D721Med (cell line): ENCODE measurements around the gene ENTPD1.

ENCODE experiments used
- DNase-seq: peaks from one replicate; pipeline ENCODE4 v3.0.0; 2011; ENCODE audit warnings: low spot score; ENCODE audit not compliant: insufficient read length
- FAIRE-seq: peaks from 2 replicates; lab custom pipeline; 2011; peaks lifted over from hg19 to GRCh38; lab: Jason Lieb, UNC
- TF ChIP-seq, protein P1 (sequence below): IDR thresholded peaks from 2 replicates; pipeline ENCODE4 v1.5.1; 2012; ENCODE audit warnings: mild to moderate bottlenecking, control low read depth; ENCODE audit not compliant: insufficient read depth; ENCODE audit errors: missing control alignments

Gene ENTPD1

GRCh38 chr10:95791425-95791979 lies 35.5 kb downstream of the ENTPD1 start:
- FAIRE-seq = no peak
- no peak for DNase-seq
- TF ChIP-seq, protein P1, sequence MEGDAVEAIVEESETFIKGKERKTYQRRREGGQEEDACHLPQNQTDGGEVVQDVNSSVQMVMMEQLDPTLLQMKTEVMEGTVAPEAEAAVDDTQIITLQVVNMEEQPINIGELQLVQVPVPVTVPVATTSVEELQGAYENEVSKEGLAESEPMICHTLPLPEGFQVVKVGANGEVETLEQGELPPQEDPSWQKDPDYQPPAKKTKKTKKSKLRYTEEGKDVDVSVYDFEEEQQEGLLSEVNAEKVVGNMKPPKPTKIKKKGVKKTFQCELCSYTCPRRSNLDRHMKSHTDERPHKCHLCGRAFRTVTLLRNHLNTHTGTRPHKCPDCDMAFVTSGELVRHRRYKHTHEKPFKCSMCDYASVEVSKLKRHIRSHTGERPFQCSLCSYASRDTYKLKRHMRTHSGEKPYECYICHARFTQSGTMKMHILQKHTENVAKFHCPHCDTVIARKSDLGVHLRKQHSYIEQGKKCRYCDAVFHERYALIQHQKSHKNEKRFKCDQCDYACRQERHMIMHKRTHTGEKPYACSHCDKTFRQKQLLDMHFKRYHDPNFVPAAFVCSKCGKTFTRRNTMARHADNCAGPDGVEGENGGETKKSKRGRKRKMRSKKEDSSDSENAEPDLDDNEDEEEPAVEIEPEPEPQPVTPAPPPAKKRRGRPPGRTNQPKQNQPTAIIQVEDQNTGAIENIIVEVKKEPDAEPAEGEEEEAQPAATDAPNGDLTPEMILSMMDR = no peak

GRCh38 chr10:95792211-95792780 lies 36.3 kb downstream of the ENTPD1 start:
- TF ChIP-seq, protein P1 = no peak
- DNase-seq = no peak
- no peak for FAIRE-seq

GRCh38 chr10:95792874-95793285 lies 36.9 kb downstream of the ENTPD1 start:
- DNase-seq (no peak), FAIRE-seq (no peak)
- TF ChIP-seq, protein P1 = no peak

DNA sequence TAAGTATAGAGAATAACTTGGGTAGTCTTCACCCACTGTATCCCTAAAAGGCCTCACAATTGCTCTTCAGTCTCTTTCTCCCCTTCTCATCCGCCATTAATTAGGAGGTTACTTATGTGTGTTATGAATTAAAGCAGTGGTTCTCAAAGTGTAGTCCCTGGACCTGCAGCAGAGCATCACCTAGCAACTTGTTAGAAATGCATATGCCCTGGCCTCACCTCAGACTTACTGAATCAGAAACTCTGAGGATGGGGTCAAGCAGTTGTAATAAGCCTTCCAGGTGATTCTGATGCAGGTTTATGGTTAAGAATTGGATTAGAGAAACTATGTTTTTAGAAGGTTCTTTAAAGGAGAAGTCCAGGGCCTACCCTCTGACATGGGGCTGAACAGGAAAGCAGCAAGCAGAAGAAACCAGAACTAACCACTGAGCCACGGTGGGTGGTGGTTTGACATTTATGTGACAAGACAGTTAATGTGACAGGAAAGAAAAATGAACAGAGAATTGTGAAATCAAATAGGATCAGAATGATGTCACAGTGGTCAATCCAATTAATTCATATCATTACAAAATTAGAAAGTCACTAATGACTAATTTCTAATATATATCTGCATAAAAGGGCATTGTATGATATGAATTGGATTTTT lies 37.6 kb downstream of the ENTPD1 start:
- FAIRE-seq (no peak), DNase-seq (no peak)
- TF ChIP-seq, protein P1 = no peak

GRCh38 chr10:95794195-95794594 lies 38.2 kb downstream of the ENTPD1 start:
- DNase-seq (no peak), FAIRE-seq (no peak)
- TF ChIP-seq, protein P1 = no peak

DNA sequence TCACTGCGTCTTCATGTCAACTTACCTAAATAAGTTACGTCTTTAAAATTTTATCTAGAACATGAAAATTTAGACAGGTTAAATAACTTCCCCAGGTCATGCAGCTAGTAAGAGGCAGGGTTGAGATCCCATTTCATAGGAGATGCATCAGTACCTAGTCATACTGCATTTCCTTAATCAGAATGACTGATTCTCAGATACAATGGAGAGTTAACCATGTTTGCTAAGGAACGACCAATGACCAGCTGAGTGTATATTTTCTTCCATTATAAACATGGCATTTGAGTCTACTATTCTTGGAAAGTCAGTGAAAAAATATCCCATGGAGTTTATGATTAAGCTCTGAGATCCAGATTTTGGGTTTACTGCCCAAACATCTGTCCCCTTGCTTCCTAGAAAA lies 39.6 kb downstream of the ENTPD1 start:
- TF ChIP-seq, protein P1 = no peak
- DNase-seq (no peak), FAIRE-seq (no peak)

- no peak for FAIRE-seq
Observed at GRCh38 chr10:95796504-95796903, 40.5 kb downstream of the ENTPD1 start.

More at GRCh38 chr10:95796504-95796903, 40.5 kb downstream of the ENTPD1 start:
- DNase-seq = no peak
- TF ChIP-seq, protein P1 = no peak
